ENCODE data around the gene BBIP1.
"Not testable (repeated sequence)": the region's sequence is repeated elsewhere in the genome, so short reads cannot be mapped to it uniquely, and the experiment has no call there.

BBIP1 gene

DNA sequence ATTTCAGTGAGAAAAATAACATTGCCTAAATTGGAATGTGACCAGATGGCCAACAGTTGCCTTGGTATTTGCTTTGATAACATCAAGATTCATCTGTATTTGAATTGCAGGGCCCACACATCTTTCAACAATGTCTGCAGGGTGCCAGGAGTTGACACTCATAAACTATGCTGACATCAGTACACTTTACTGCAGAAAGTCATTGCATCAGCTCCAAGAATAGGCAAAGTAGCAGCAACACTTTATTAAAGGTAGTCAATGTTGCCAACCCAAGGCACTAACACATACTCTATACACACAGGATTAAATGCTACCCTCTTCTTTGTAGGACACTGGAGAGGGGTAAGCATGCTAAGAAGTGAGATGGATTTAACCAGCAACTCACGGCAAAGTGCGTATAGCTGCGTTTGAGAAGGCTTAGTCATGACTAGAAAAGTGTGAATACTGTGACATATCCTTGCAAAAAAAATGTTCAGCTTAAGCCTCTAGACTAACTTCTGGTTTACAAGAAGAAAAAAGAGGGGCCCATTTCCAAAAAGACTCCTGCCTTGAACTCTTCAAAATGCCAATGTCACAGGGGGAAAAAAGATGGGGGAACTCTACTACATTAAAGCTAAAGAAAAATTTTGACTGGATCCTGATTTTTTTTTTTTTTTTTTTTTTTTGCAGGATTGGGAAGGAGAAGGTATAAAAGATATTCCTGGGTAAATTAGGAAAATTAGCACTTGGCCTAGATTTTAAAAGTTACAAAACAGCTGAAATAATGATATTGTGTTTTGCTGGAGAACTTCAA lies 2.2 kb downstream of the BBIP1 start:
- Histone ChIP-seq H3K4me1 (ENCODE audit: insufficient read depth, low read length, severe bottlenecking) (peaks cover 39% of the 10 kb centered on the region), H3K9me2 (ENCODE audit: low read depth, low read length) (no peaks in the 10 kb centered on the region), H3K4me3 (ENCODE audit: low read depth, low read length, poor library complexity, severe bottlenecking) (no peak overlapping the region), H2AFZ (ENCODE audit: low read length) (no peak overlapping the region), H3K9me3 (ENCODE audit: low read length) (no peaks in the 10 kb centered on the region), H3K9ac (ENCODE audit: low read length) (no peak overlapping the region), H3K27ac (ENCODE audit: low read depth, low read length, poor library complexity, severe bottlenecking) (no peak overlapping the region), H3F3A (ENCODE audit: insufficient read depth, low read length) (0 out of 2 replicates have a peak, but pooled peaks cover 16% of the 10 kb centered on the region), H3K36me3 (ENCODE audit: insufficient read depth, low read length) (no peaks in the 10 kb centered on the region), H4K20me1 (ENCODE audit: insufficient read depth, low read length) (no peaks in the 10 kb centered on the region), H3K27me3 (ENCODE audit: insufficient read depth, low read length) (no peaks in the 10 kb centered on the region), H3K79me2 (ENCODE audit: insufficient read depth, low read length) (peaks cover 15% of the 10 kb centered on the region), H3K4me2 (ENCODE audit: low read length) (no peak overlapping the region)
- TF ChIP-seq, protein P1, sequence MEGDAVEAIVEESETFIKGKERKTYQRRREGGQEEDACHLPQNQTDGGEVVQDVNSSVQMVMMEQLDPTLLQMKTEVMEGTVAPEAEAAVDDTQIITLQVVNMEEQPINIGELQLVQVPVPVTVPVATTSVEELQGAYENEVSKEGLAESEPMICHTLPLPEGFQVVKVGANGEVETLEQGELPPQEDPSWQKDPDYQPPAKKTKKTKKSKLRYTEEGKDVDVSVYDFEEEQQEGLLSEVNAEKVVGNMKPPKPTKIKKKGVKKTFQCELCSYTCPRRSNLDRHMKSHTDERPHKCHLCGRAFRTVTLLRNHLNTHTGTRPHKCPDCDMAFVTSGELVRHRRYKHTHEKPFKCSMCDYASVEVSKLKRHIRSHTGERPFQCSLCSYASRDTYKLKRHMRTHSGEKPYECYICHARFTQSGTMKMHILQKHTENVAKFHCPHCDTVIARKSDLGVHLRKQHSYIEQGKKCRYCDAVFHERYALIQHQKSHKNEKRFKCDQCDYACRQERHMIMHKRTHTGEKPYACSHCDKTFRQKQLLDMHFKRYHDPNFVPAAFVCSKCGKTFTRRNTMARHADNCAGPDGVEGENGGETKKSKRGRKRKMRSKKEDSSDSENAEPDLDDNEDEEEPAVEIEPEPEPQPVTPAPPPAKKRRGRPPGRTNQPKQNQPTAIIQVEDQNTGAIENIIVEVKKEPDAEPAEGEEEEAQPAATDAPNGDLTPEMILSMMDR (IDR thresholded peaks at IDR 0.05; ENCODE audit: low read length): no peak
- no peak for TF ChIP-seq EZH2 (IDR thresholded peaks at IDR 0.05; ENCODE audit: borderline replicate concordance, low read length)

DNA sequence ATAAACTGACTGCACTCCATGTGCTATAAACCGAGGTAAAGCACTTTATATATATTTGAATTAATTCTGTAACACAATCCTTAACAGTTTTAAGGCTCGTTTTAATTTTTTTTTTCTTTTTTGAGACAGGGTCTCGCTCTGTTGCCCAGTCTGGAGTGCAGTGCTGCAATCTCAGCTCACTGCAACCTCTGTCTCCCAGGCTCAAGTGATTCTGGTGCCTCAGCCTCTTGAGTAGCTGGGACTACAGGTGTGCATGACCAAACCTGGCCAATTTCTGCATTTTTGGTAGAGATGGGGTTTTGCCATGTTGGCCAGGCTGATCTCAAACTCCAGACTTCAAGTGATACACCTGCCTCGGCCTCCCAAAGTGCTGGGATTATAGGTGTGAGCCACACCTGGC lies 3.4 kb downstream of the BBIP1 start:
- not testable (repeated sequence) for H3K9ac ChIP-seq (ENCODE audit: low read length); H3K27ac ChIP-seq (ENCODE audit: low read depth, low read length, poor library complexity, severe bottlenecking); H3K36me3 ChIP-seq (ENCODE audit: insufficient read depth, low read length)

DNA sequence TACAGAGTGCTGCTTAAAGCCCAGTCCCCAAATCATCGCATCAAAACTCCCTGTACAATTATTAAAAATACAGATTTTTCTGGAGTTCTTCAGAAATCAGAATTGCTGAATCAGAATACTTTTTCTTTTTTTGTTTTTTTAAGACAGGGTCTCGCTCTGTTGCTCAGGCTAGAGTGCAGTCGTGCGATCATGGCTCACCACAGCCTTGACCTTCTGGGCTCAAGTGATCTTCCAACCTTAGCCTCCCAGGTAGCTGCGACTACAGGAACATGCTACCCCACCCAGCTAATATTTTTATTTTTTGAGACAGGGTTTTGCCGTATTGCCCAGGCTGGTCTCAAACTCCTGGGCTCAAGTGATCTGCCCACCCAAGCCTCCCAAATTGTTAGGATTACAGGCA lies 3.9 kb downstream of the BBIP1 start:
- Histone ChIP-seq H3K4me3 (ENCODE audit: low read depth, low read length, poor library complexity, severe bottlenecking) (no peak overlapping the region), H3K9me3 (ENCODE audit: low read length) (no peaks in the 10 kb centered on the region), H3K79me2 (ENCODE audit: insufficient read depth, low read length) (no peaks in the 10 kb centered on the region)

More for the DNA sequence above, 3.4 kb downstream of the BBIP1 start:
- H2AFZ ChIP-seq (ENCODE audit: low read length); H4K20me1 ChIP-seq (ENCODE audit: insufficient read depth, low read length); H3F3A ChIP-seq (ENCODE audit: insufficient read depth, low read length); H3K4me2 ChIP-seq (ENCODE audit: low read length); H3K27me3 ChIP-seq (ENCODE audit: insufficient read depth, low read length); H3K79me2 ChIP-seq (ENCODE audit: insufficient read depth, low read length); H3K4me3 ChIP-seq (ENCODE audit: low read depth, low read length, poor library complexity, severe bottlenecking); H3K9me3 ChIP-seq (ENCODE audit: low read length); H3K9me2 ChIP-seq (ENCODE audit: low read depth, low read length): not testable (repeated sequence)
- H3K4me1 ChIP-seq (ENCODE audit: insufficient read depth, low read length, severe bottlenecking): peaks cover 29% of the 10 kb centered on the region

More for the DNA sequence above, 3.9 kb downstream of the BBIP1 start:
- Histone ChIP-seq H3K4me1 (ENCODE audit: insufficient read depth, low read length, severe bottlenecking) (peaks cover 29% of the 10 kb centered on the region), H3K27ac (ENCODE audit: low read depth, low read length, poor library complexity, severe bottlenecking) (no peak overlapping the region), H3K4me2 (ENCODE audit: low read length) (no peak overlapping the region), H3F3A (ENCODE audit: insufficient read depth, low read length) (0 out of 2 replicates have a peak, but pooled peaks cover 7% of the 10 kb centered on the region), H3K9ac (ENCODE audit: low read length) (no peak overlapping the region), H3K9me2 (ENCODE audit: low read depth, low read length) (no peaks in the 10 kb centered on the region), H2AFZ (ENCODE audit: low read length) (no peak overlapping the region), H4K20me1 (ENCODE audit: insufficient read depth, low read length) (no peaks in the 10 kb centered on the region), H3K36me3 (ENCODE audit: insufficient read depth, low read length) (no peaks in the 10 kb centered on the region), H3K27me3 (ENCODE audit: insufficient read depth, low read length) (no peaks in the 10 kb centered on the region)
- TF ChIP-seq, protein P1 (IDR thresholded peaks at IDR 0.05; ENCODE audit: low read length): no peak
- no peak for TF ChIP-seq EZH2 (IDR thresholded peaks at IDR 0.05; ENCODE audit: borderline replicate concordance, low read length)

Measured in OCI-LY1 (cell line).